Mucosa of stomach (tissue), 1 donor: ENCODE data around the gene NTM.

ENCODE experiments used
- H3K27me3 ChIP-seq: one replicate; pipeline ENCODE4 v1.7.0; 2013; ENCODE audit warnings: mild to moderate bottlenecking, low read length; ENCODE audit not compliant: control insufficient read depth, insufficient read depth
- H3K36me3 ChIP-seq: one replicate; pipeline ENCODE4 v1.7.0; 2013; ENCODE audit warnings: low read length; ENCODE audit not compliant: control insufficient read depth, insufficient read depth
- H3K4me1 ChIP-seq: one replicate; pipeline ENCODE4 v1.7.0; 2013; ENCODE audit warnings: mild to moderate bottlenecking, low read length; ENCODE audit not compliant: control insufficient read depth, insufficient read depth
- H3K4me3 ChIP-seq: one replicate; pipeline ENCODE4 v1.7.0; 2013; ENCODE audit warnings: low read length
- H3K9ac ChIP-seq: one replicate; pipeline ENCODE4 v1.7.0; 2013; ENCODE audit warnings: mild to moderate bottlenecking, low read length, moderate library complexity
- H3K9me3 ChIP-seq: one replicate; pipeline ENCODE4 v1.7.0; 2013; ENCODE audit warnings: mild to moderate bottlenecking, low read length, moderate library complexity; ENCODE audit not compliant: control insufficient read depth
- donor health status: Pancreatic carcinoma.

NTM gene

DNA sequence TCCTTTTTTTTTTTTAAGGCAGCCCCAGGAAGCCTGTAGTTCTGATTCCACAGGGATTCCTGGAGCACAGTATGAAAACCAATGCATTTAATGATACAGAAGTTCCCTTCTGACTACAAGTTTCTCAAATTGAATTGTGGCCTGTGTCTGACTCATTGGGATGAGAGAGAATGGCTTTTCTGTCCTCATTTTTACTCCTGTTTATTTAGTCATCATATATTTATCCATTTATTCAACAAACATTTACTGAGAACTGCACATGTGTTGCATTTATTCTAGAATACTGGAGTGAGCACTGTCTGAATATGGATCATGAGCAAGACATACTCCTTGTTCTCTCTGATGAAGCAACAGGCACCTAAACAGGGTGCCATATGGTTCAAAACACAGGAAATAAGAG, 231.2 kb downstream of the NTM start:
- no peak overlapping the region for H3K9ac ChIP-seq

DNA sequence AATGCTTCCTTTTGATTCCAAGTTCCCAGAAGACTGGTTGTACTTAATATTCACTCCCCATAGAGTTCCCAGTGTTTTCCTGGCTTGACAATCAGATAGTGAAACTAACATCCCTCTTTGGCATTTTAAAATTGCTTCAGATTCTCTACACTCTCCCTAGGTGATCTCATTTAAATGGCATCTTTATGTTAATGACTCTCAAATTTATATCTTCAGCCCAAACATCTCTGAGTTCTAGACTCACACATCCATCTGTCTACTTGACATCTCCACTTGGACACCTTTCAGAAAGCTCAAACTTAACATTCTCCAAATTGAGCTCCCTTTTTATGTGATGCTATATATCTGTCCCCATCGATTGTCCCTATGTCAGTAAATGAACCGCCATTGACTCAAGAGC, 232.0 kb downstream of the NTM start:
- no peaks in the 10 kb centered on the region for H3K9me3 ChIP-seq
- no peaks in the 10 kb centered on the region for H3K36me3 ChIP-seq
- H3K9ac ChIP-seq = no peak overlapping the region
- no peaks in the 10 kb centered on the region for H3K4me1 ChIP-seq
- no peak overlapping the region for H3K4me3 ChIP-seq
- no peaks in the 10 kb centered on the region for H3K27me3 ChIP-seq

More for the DNA sequence above, 231.2 kb downstream of the NTM start:
- H3K4me1 ChIP-seq = no peaks in the 10 kb centered on the region
- no peak overlapping the region for H3K4me3 ChIP-seq
- no peaks in the 10 kb centered on the region for H3K27me3 ChIP-seq
- no peaks in the 10 kb centered on the region for H3K36me3 ChIP-seq
- no peaks in the 10 kb centered on the region for H3K9me3 ChIP-seq

DNA sequence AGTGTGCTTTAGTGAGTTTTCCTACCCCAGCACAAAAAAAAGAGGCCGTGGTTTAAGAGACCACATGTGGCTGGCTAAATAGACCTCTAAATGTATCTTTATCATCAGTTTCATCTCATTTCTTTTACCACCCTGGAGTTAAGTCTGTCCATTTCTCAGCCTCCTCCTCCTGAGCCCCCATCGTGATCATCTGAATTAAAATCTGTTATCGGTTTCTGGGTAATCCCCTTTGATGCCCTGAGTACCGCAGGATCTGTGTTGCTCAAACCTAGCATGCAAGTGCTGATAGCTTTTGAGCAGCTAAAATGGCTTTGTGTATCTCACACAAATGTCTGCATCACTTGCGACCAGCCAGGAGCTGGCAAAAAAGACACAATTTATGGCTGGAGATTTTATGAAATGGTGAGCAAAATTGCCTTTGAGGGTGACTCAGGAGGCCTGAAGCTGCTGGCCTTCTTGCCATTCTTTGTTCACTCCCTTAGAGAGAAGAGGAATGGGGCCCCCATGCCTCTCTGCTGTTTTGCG, 236.5 kb downstream of the NTM start:
- no peaks in the 10 kb centered on the region for H3K36me3 ChIP-seq
- no peaks in the 10 kb centered on the region for H3K9me3 ChIP-seq
- H3K9ac ChIP-seq = no peak overlapping the region
- H3K27me3 ChIP-seq = no peaks in the 10 kb centered on the region
- no peaks in the 10 kb centered on the region for H3K4me1 ChIP-seq
- no peak overlapping the region for H3K4me3 ChIP-seq

DNA sequence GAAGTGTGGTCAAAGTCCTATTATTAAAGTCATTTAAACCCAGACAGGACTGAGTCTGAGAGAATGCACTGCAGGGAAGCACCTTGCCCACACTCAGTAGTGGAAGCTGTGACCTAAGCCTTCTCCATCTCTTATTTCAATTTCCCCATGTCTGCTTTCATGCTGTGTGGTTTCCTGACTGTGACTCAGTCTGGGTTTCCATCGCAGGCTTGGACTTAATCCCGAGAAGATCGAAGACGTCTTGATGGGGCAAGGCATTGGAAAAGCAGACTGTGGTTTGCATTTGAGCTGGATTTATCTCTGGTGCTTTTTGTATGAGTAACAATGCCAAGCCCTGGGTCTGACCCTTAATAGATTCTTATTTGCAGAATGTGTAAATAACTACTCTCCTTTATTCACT, 238.9 kb downstream of the NTM start:
- Histone ChIP-seq H3K4me1 (no peaks in the 10 kb centered on the region), H3K9ac (no peak overlapping the region)

DNA sequence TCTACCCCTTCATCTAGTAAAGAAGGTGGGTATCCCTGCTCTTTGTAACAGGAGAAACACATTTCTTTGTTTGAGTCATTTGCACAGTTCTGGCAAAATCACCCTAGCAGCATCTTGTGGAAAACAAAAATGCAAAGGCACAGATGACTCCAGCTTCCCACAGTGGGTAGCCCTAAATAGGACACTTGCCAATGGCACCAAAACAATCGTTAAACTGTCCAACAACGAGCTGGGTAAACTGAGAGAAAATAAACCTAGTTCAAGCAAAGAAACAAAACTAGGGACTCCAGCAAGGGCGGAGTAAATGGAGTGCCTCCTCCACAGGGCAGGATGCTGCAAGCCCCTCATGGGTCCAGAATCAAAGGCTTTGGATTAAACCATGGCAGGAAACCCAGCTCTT, 239.5 kb downstream of the NTM start:
- no peaks in the 10 kb centered on the region for H3K27me3 ChIP-seq
- H3K36me3 ChIP-seq = no peaks in the 10 kb centered on the region
- H3K4me3 ChIP-seq = no peak overlapping the region
- no peak overlapping the region for H3K9ac ChIP-seq
- H3K9me3 ChIP-seq = no peaks in the 10 kb centered on the region
- H3K4me1 ChIP-seq = no peaks in the 10 kb centered on the region

More for the DNA sequence above, 238.9 kb downstream of the NTM start:
- no peaks in the 10 kb centered on the region for H3K9me3 ChIP-seq
- H3K27me3 ChIP-seq = no peaks in the 10 kb centered on the region
- no peak overlapping the region for H3K4me3 ChIP-seq
- H3K36me3 ChIP-seq = no peaks in the 10 kb centered on the region

DNA sequence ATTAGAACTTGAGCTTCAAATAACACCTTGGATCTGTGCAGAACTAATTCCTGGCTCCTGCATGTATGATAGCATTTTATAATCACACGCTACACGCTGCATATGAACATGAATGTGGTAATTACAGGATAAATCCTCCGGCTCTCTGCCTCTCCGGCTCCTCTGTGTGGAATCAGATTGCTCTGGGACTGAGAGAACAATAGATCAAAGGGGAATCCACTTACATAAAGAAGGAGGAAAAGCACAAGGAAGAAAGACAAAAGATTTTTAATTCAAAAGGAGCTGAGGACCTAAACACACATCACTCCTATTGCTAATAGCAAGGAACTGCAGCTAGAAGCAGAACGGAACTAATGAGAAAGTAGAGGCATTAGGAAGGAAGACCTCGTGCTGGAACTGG, 240.9 kb downstream of the NTM start:
- Histone ChIP-seq H3K27me3 (no peaks in the 10 kb centered on the region), H3K4me1 (no peaks in the 10 kb centered on the region), H3K9me3 (no peaks in the 10 kb centered on the region), H3K36me3 (no peaks in the 10 kb centered on the region), H3K4me3 (no peak overlapping the region), H3K9ac (no peak overlapping the region)

DNA sequence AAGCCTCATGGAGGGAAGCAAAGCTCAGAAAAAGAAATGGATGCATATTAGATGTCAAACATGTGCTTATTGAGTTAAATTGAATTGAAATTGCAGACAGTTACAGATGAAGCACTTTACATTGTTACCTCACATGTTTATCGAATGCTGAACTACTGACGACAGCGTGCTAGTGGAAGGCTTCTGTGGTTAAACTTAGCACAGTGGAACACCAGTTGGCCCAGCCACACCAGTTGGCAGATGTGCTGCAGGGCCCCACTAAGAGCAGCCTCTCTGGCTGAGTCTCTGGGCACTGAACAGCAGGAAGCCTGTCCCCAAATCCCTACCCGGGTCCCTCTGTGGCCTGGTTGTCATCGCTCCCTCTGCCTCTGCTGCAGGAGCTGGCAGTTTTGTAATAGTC, 242.1 kb downstream of the NTM start:
- H3K4me1 ChIP-seq = no peaks in the 10 kb centered on the region
- H3K9ac ChIP-seq = no peak overlapping the region
- H3K4me3 ChIP-seq = no peak overlapping the region
- H3K9me3 ChIP-seq = no peaks in the 10 kb centered on the region
- no peaks in the 10 kb centered on the region for H3K27me3 ChIP-seq
- H3K36me3 ChIP-seq = no peaks in the 10 kb centered on the region

DNA sequence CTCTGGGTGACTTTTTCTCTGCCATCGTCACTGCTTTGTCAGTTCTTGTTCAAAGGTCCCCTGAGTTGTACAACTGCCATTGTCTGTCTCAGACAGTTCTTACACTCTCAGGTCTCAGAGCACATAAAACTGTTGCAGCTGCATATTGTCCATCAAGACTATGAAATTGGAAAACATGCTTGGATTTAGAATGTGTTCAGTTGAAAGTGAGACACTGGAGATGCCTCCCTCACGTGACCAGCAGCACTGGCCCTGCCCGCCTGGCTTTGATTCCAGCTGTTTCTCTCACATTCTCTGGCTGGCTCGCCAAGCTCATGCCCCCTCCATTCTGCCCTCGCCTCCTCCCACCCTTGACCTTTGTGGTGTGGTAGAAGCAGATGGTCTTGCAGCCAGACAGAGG, 244.2 kb downstream of the NTM start:
- Histone ChIP-seq H3K9me3 (no peaks in the 10 kb centered on the region), H3K36me3 (no peaks in the 10 kb centered on the region), H3K4me3 (no peak overlapping the region), H3K4me1 (no peaks in the 10 kb centered on the region), H3K27me3 (no peaks in the 10 kb centered on the region), H3K9ac (no peak overlapping the region)

DNA sequence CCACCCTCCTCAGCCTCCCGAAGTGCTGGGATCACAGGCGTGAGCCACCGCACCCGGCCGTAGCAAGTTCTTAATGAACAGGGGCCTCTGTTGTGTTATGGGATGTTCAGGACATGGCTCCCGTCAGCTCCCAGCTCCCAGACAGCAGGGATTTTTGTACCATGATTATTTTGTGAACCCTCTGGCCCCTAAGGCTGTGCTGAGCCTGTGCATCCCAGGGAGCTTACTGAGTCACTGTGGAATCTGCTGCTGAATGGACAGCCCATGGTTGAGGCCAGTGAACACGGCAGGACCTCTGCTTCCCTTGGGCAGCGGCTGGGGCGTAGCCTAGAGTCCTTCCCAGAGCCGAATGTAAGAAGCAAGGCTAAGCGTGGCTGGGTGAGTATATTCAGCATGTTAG, 245.2 kb downstream of the NTM start:
- Histone ChIP-seq H3K36me3 (no peaks in the 10 kb centered on the region), H3K9me3 (no peaks in the 10 kb centered on the region), H3K4me1 (no peaks in the 10 kb centered on the region), H3K27me3 (no peaks in the 10 kb centered on the region), H3K4me3 (no peak overlapping the region), H3K9ac (no peak overlapping the region)

DNA sequence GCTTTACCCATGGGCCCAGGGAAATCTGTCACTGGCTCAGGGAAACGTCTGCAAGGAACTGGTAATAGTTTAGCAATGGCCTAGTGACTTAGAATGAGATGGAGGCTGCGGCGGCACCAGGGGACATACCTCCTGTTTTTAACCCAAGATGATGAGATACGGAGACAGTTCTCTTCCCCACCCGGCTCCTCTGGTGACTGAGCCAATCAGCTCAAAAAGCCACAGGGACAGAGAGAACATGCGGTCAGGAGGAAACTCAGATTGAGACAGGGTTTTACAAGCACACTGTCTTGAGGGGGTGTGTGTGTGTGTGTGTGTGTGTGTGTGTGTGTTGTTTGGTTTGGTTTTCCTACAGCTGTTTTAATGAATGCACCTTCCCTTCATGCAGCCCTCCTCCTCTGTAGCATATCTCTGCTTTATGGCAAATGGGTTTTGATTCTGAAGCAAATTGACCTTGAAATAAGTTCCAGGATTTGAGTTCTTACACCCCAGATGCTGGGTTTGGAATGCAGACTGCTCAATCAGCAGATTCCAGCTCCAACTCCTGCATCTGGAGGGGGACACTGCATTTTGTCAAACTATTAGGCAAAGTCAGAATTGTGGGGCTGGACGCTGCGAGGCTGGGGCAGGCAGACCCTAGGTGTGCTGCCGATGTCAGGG, 246.2 kb downstream of the NTM start:
- Histone ChIP-seq H3K27me3 (no peaks in the 10 kb centered on the region), H3K4me1 (no peaks in the 10 kb centered on the region), H3K9me3 (no peaks in the 10 kb centered on the region), H3K4me3 (no peak overlapping the region), H3K9ac (no peak overlapping the region), H3K36me3 (no peaks in the 10 kb centered on the region)

DNA sequence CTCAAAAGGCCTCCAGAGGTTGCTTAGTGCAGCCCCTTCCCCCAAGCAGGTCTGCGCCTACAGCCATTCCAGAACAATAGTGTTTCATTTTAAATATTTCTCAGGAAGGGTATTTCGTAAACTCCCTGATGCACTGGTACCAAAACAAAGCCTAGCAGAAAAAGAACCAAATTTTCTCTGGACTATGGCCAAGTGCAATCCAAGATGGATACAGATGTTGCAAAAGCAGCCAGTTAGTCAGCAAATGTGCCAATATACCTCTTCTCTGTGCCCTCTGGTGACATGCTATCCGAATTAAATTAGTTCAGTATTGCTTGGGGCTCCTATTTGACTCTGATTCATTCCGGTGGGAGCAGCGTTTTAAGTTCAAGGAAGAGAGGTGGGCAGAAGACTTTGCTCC, 247.8 kb downstream of the NTM start:
- Histone ChIP-seq H3K9me3 (no peaks in the 10 kb centered on the region), H3K4me1 (no peaks in the 10 kb centered on the region), H3K4me3 (no peak overlapping the region), H3K27me3 (no peaks in the 10 kb centered on the region), H3K9ac (no peak overlapping the region), H3K36me3 (no peaks in the 10 kb centered on the region)

DNA sequence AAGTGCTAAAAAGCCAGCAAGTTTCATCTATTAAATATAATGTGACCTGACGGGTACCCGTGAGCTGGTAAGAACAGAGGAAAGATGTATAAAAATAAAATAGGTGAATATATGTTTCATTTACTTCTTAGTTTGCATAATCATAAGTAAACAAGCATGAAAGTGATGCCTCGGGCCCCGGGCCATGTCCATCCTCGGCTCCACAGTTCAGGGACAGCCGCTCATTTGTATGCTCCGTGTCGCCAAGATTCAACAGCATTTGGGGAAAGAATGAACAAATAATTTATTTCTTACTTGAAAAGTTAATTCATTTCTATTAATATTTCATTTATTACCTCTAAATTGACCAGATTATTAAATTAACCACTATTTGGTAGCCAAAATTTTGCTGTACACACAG, 251.8 kb downstream of the NTM start:
- Histone ChIP-seq H3K27me3 (no peaks in the 10 kb centered on the region), H3K4me1 (no peaks in the 10 kb centered on the region), H3K9me3 (no peaks in the 10 kb centered on the region), H3K36me3 (no peaks in the 10 kb centered on the region), H3K4me3 (no peak overlapping the region), H3K9ac (no peak overlapping the region)

DNA sequence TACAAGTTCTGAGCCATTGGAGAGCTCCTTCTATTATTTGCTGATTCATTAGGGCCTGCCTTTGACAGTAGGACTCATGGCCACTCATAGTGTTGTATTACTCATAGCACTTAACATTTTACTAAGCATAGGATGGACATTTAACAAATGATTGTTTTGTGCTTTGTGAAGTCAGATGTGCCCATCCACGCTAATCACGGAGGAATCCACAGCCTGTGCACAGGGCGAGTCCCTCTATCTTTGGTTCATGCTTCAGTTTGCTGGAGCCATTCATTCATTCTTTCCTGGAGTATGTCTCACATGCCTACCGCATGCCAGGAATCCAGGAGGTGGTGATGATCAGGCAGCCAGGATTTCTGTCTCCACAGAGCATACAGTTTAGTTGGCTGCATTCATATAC, 254.1 kb downstream of the NTM start:
- Histone ChIP-seq H3K4me3 (no peak overlapping the region), H3K4me1 (no peaks in the 10 kb centered on the region), H3K9me3 (no peaks in the 10 kb centered on the region), H3K9ac (no peak overlapping the region), H3K27me3 (no peaks in the 10 kb centered on the region), H3K36me3 (no peaks in the 10 kb centered on the region)
